HepG2 (cell line): ENCODE data around the gene YIPF3. TPM values are rescaled to one million over a fixed set of nuclear protein-coding genes. Genes with fewer than 3 reads are reported as not detected.

ENCODE experiments used
- ETV5 ChIP-seq: IDR thresholded peaks from 2 replicates; pipeline ENCODE4 v1.6.1; 2018; ENCODE audit warnings: missing biosample characterization, missing genetic modification reagents, inconsistent platforms, borderline replicate concordance
- FOXA3 ChIP-seq: IDR thresholded peaks from 2 replicates; pipeline ENCODE4 v1.6.1; 2016; ENCODE audit warnings: missing genetic modification reagents, missing compliant biosample characterization
- FUBP1 ChIP-seq: sonication (generic); formaldehyde crosslinking; IDR thresholded peaks from 2 replicates; pipeline ENCODE4 v1.5.1; 2020; ENCODE audit warnings: missing genetic modification reagents, mild to moderate bottlenecking, borderline replicate concordance
- GATAD1 ChIP-seq: IDR thresholded peaks from 2 replicates; pipeline ENCODE4 v1.6.1; 2016; ENCODE audit warnings: missing genetic modification reagents, missing compliant biosample characterization
- GATAD2A ChIP-seq: IDR thresholded peaks from 2 replicates; pipeline ENCODE4 v1.6.1; 2016
- HIC2 ChIP-seq: sonication (generic); formaldehyde crosslinking; IDR thresholded peaks from 2 replicates; pipeline ENCODE4 v1.9.0; 2022; ENCODE audit warnings: low read depth, missing genetic modification reagents
- HMGXB4 ChIP-seq, 2 experiments: sonication (generic) in 1 of 2; formaldehyde crosslinking in 1 of 2; IDR thresholded peaks; 2 replicates each; pipeline versions ENCODE4 v1.4.0 to v1.6.1; 2018 to 2020; ENCODE audit warnings: missing genetic modification reagents in 2 of 2, borderline replicate concordance in 1 of 2, low read depth in 1 of 2, mild to moderate bottlenecking in 1 of 2, missing biosample characterization in 1 of 2
- KDM5B ChIP-seq: sonication (generic); formaldehyde crosslinking; IDR thresholded peaks from 2 replicates; pipeline ENCODE4 v1.4.0; 2020; ENCODE audit warnings: missing genetic modification reagents, mild to moderate bottlenecking, borderline replicate concordance
- MXI1 ChIP-seq: IDR thresholded peaks from 3 replicates; pipeline ENCODE4 v1.6.1; 2012; ENCODE audit warnings: low read depth, low read length, inconsistent platforms, borderline replicate concordance
- NBN ChIP-seq: fragments of 450-650 bp; conservative IDR thresholded peaks from 2 replicates; pipeline ENCODE4 v1.6.1; 2017
- NFIC ChIP-seq: IDR thresholded peaks from 2 replicates; pipeline ENCODE4 v1.6.1; 2012; ENCODE audit warnings: mild to moderate bottlenecking, low read length, inconsistent platforms
- NPAS2 ChIP-seq: sonication (generic); formaldehyde crosslinking; IDR thresholded peaks from 2 replicates; pipeline ENCODE4 v1.8.0; 2022; ENCODE audit warnings: mild to moderate bottlenecking, missing genetic modification reagents, borderline replicate concordance
- RAD21 ChIP-seq: fragments of 450-650 bp; formaldehyde crosslinking; IDR thresholded peaks from 2 replicates; pipeline ENCODE4 v1.5.0; 2020; ENCODE audit warnings: mild to moderate bottlenecking
- RBM22 ChIP-seq: fragments of 200-400 bp; formaldehyde crosslinking; optimal IDR thresholded peaks from 2 replicates; pipeline ENCODE3; 2017; ENCODE audit warnings: mild to moderate bottlenecking, low read length, moderate library complexity
- TEF ChIP-seq: sonication (generic); formaldehyde crosslinking; IDR thresholded peaks from 2 replicates; pipeline ENCODE4 v1.5.0; 2020; ENCODE audit warnings: missing genetic modification reagents
- ZNF275 ChIP-seq: sonication (generic); formaldehyde crosslinking; IDR thresholded peaks from 2 replicates; pipeline ENCODE4 v1.8.0; 2022; ENCODE audit warnings: missing genetic modification reagents, mild to moderate bottlenecking, inconsistent platforms, borderline replicate concordance
- ZNF567 ChIP-seq: sonication (generic); formaldehyde crosslinking; IDR thresholded peaks from 2 replicates; pipeline ENCODE4 v1.8.1; 2023; ENCODE audit warnings: mild to moderate bottlenecking, missing genetic modification reagents, borderline replicate concordance
- ZNF577 ChIP-seq: sonication (generic); formaldehyde crosslinking; IDR thresholded peaks from 2 replicates; pipeline ENCODE4 v1.4.0; 2020; ENCODE audit warnings: mild to moderate bottlenecking, low read depth, missing genetic modification reagents, borderline replicate concordance
- ZNF773 ChIP-seq: sonication (generic); formaldehyde crosslinking; IDR thresholded peaks from 2 replicates; pipeline ENCODE4 v1.4.0; 2020; ENCODE audit warnings: missing genetic modification reagents, borderline replicate concordance
- ZNF839 ChIP-seq: sonication (generic); formaldehyde crosslinking; IDR thresholded peaks from 2 replicates; pipeline ENCODE4 v1.4.0; 2020; ENCODE audit warnings: missing genetic modification reagents, mild to moderate bottlenecking, borderline replicate concordance
- polyA plus RNA-seq, 8 experiments: library from polyadenylated mRNA; depleted of rRNA in 3 of 8; stranded (reverse) in 7 of 8; unstranded in 1 of 8; fragments of >200 nt; fragmentation: Illumina TruSeq in 4 of 8; extraction: Trizol in 4 of 8; gene quantifications; 2 replicates each; pipeline versions ENCODE4 v1.2.1 to v1.2.3, GENCODE V29; 2011 to 2016; ENCODE audit warnings: low read depth in 4 of 8, missing spikeins in 1 of 8, mixed read lengths in 1 of 8; ENCODE audit not compliant: insufficient read depth in 1 of 8
- total RNA-seq, 5 experiments: library from RNA; depleted of rRNA; stranded (reverse); fragments of >200 nt; fragmentation: Illumina TruSeq; extraction: Trizol; gene quantifications; 2 replicates each; pipeline ENCODE4 v1.2.3, GENCODE V29; 2016; ENCODE audit warnings: low read depth in 1 of 5

The YIPF3 gene
- total and polyA plus RNA-seq, 2 of the 13 experiments (the other 11 are each of a cell fraction or from before 2014, with no cell fraction given), result 107 to 206 TPM

GRCh38 chr6:43495409-43495941 is 21.3 kb downstream of the YIPF3 start (continued):
- TF ChIP-seq HIC2 (CRISPR knock-in tag), result peak; percentile 62
- TF ChIP-seq TEF (CRISPR knock-in tag), result no peak
- 0 out of 4 replicates have a peak, but pooled peaks of 1 of the 2 experiments have one; percentile 14 for TF ChIP-seq HMGXB4 (CRISPR knock-in tag; IDR thresholded peaks at IDR 0.05; ENCODE audit: borderline replicate concordance in 1 of 2, low read depth in 1 of 2)
- 0 out of 2 replicates have a peak, but pooled peaks have one; percentile 57 for TF ChIP-seq FUBP1
- TF ChIP-seq ZNF275 (CRISPR knock-in tag), result 0 out of 2 replicates have a peak, but pooled peaks have one; percentile 2
- 0 out of 2 replicates have a peak, but pooled peaks have one; percentile 15 for TF ChIP-seq GATAD2A (CRISPR knock-in tag)
- TF ChIP-seq GATAD1, result no peak
- no peak for TF ChIP-seq ZNF577
- TF ChIP-seq KDM5B (CRISPR knock-in tag), result no peak
- 0 out of 2 replicates have a peak, but pooled peaks have one; percentile 25 for TF ChIP-seq ZNF839 (CRISPR knock-in tag)
- no peak for TF ChIP-seq FOXA3 (CRISPR knock-in tag)
- TF ChIP-seq RAD21 (CRISPR knock-in tag), result peak; percentile 61
- TF ChIP-seq RBM22, result no peak
- no peak for TF ChIP-seq NBN
- TF ChIP-seq ETV5 (CRISPR knock-in tag), result peak; percentile 26; the same call in 1 of the 2 replicates
- no peak for TF ChIP-seq ZNF773 (CRISPR knock-in tag)
- no peak for TF ChIP-seq NPAS2 (CRISPR knock-in tag)
- no peak for TF ChIP-seq NFIC
- peak; percentile 40; the same call in 1 of the 3 replicates for TF ChIP-seq MXI1
- 0 out of 2 replicates have a peak, but pooled peaks have one; percentile 16 for TF ChIP-seq ZNF567
